Measurements from ENCODE around the gene NEK1.
"Not testable (repeated sequence)": the region's sequence is repeated elsewhere in the genome, so short reads cannot be mapped to it uniquely, and the experiment has no call there.

The NEK1 gene

DNA sequence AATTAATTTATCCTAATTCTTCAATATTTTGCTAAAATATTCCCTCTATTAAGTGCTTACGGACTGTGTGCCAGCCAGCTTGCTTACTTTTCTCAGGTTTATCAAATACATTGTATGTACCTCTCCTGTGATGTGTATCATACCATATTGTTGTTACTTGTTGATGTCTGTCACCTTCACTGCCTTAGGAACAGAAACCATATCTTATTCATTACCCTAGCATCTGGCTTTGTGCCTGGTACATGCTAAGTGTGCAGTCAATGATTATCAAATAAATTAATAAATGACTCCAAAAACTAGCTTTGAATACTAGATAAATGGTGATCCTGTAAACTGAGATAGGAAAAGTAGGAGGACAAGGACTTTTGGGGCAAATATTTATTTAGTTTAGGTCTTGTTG is 14.9 kb upstream of the NEK1 start:
- no peak overlapping the region for H3K4me3 ChIP-seq (ENCODE audit: low read length)
- H3K27me3 ChIP-seq (ENCODE audit: low read depth, low read length) = no peaks in the 10 kb centered on the region
- peaks cover 68% of the 10 kb centered on the region for H3K79me2 ChIP-seq (ENCODE audit: low read length)
- H3K4me2 ChIP-seq (ENCODE audit: low read length) = no peak overlapping the region
- H3K4me1 ChIP-seq (ENCODE audit: low read length) = peaks cover 14% of the 10 kb centered on the region
- no peaks in the 10 kb centered on the region for H3K36me3 ChIP-seq (replicated peaks; ENCODE audit: low read depth, low read length)
- no peak overlapping the region for H3K9ac ChIP-seq (ENCODE audit: low read length)
- no peak overlapping the region for H2AFZ ChIP-seq (ENCODE audit: low read depth, low read length)
- H3K27ac ChIP-seq (ENCODE audit: low read length) = no peak overlapping the region
- peaks cover 16% of the 10 kb centered on the region for H4K20me1 ChIP-seq (ENCODE audit: insufficient read depth, low read length)
- H3K9me3 ChIP-seq (ENCODE audit: insufficient read depth, low read length) = no peaks in the 10 kb centered on the region
- TF ChIP-seq EZH2phosphoT487 (IDR thresholded peaks at IDR 0.05; ENCODE audit: low read depth) = no peak
- TF ChIP-seq CTCF (IDR thresholded peaks at IDR 0.05; ENCODE audit: low read depth, low read length) = no peak

GRCh38 chr4:169626331-169627282 is 14.2 kb upstream of the NEK1 start:
- Histone ChIP-seq H3K27me3 (ENCODE audit: low read depth, low read length) (no peaks in the 10 kb centered on the region), H2AFZ (ENCODE audit: low read depth, low read length) (no peak overlapping the region), H3K9me3 (ENCODE audit: insufficient read depth, low read length) (no peaks in the 10 kb centered on the region), H3K4me2 (ENCODE audit: low read length) (no peak overlapping the region), H3K36me3 (replicated peaks; ENCODE audit: low read depth, low read length) (no peaks in the 10 kb centered on the region), H3K9ac (ENCODE audit: low read length) (no peak overlapping the region), H3K4me3 (ENCODE audit: low read length) (no peak overlapping the region), H3K4me1 (ENCODE audit: low read length) (peaks cover 15% of the 10 kb centered on the region), H4K20me1 (ENCODE audit: insufficient read depth, low read length) (peaks cover 23% of the 10 kb centered on the region), H3K79me2 (ENCODE audit: low read length) (peaks cover 71% of the 10 kb centered on the region), H3K27ac (ENCODE audit: low read length) (no peak overlapping the region)
- TF ChIP-seq CTCF (IDR thresholded peaks at IDR 0.05; ENCODE audit: low read depth, low read length) (no peak), EZH2phosphoT487 (IDR thresholded peaks at IDR 0.05; ENCODE audit: low read depth) (no peak)

DNA sequence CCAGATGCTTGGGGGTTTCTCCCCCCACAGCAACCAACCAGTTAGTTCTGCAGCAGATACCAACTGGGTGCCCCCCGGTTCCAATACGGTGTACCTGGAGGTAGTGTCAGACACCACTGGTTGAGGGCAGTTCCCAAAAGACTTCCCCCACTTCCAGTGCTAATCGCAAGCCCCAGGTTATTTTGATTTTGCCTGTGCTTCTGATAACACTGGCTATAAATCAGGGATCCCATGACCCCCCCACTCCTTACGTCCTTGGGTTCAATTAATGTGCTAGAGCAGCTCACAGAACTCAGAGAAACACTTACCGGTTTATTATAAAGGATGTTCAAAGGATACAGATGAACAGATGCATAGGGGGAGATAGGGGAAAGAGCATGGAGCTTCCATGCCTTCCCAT is 13.5 kb upstream of the NEK1 start:
- TF ChIP-seq CTCF (IDR thresholded peaks at IDR 0.05; ENCODE audit: low read depth, low read length) (no peak), EZH2phosphoT487 (IDR thresholded peaks at IDR 0.05; ENCODE audit: low read depth) (no peak)
- no peak overlapping the region for H3K4me2 ChIP-seq (ENCODE audit: low read length)

GRCh38 chr4:169624012-169624411 is 11.6 kb upstream of the NEK1 start:
- peaks cover 25% of the 10 kb centered on the region for H4K20me1 ChIP-seq (ENCODE audit: insufficient read depth, low read length)
- H3K9ac ChIP-seq (ENCODE audit: low read length); H3K9me3 ChIP-seq (ENCODE audit: insufficient read depth, low read length); H2AFZ ChIP-seq (ENCODE audit: low read depth, low read length); H3K4me3 ChIP-seq (ENCODE audit: low read length); H3K27me3 ChIP-seq (ENCODE audit: low read depth, low read length); H3K4me2 ChIP-seq (ENCODE audit: low read length); H3K27ac ChIP-seq (ENCODE audit: low read length); H3K36me3 ChIP-seq (replicated peaks; ENCODE audit: low read depth, low read length): not testable (repeated sequence)
- peaks cover 18% of the 10 kb centered on the region for H3K4me1 ChIP-seq (ENCODE audit: low read length)
- H3K79me2 ChIP-seq (ENCODE audit: low read length) = peaks cover 79% of the 10 kb centered on the region

More for the DNA sequence above, 13.5 kb upstream of the NEK1 start:
- H4K20me1 ChIP-seq (ENCODE audit: insufficient read depth, low read length) = peaks cover 25% of the 10 kb centered on the region
- no peak overlapping the region for H3K4me3 ChIP-seq (ENCODE audit: low read length)
- H3K9ac ChIP-seq (ENCODE audit: low read length) = no peak overlapping the region
- no peaks in the 10 kb centered on the region for H3K36me3 ChIP-seq (replicated peaks; ENCODE audit: low read depth, low read length)
- no peaks in the 10 kb centered on the region for H3K27me3 ChIP-seq (ENCODE audit: low read depth, low read length)
- no peaks in the 10 kb centered on the region for H3K9me3 ChIP-seq (ENCODE audit: insufficient read depth, low read length)
- peaks cover 76% of the 10 kb centered on the region for H3K79me2 ChIP-seq (ENCODE audit: low read length)
- H2AFZ ChIP-seq (ENCODE audit: low read depth, low read length) = no peak overlapping the region
- H3K4me1 ChIP-seq (ENCODE audit: low read length) = peaks cover 15% of the 10 kb centered on the region
- H3K27ac ChIP-seq (ENCODE audit: low read length) = no peak overlapping the region
